ENCODE data around the gene AASDH. TPM values are rescaled to one million over a fixed set of nuclear protein-coding genes. Genes with fewer than 3 reads are reported as not detected.

Gene AASDH
- total RNA-seq, 4 donors from 2014 or later: 8.1 to 10.5 (median 9.0) TPM

DNA sequence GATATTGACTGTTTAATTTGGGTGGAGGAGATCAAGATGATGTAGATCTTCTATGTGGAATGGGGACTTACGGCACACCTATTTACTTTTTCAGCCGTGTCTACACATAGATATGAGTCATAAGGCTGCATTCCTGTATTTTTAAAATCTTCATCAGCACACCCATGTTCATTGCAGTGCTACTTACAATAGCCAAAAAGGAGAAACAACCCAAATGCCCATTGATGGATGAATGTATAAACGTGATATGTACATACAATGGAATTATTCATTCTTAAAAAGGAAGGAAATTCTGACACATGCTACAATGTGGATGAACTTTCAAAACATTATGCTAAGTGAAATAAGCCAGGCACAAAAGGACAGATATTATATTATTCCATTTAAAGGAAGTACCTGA lies 98.6 kb downstream of the AASDH start:
- DNase-seq (ENCODE audit: low spot score in 2 of 2): no peak
- TF ChIP-seq, protein P1, sequence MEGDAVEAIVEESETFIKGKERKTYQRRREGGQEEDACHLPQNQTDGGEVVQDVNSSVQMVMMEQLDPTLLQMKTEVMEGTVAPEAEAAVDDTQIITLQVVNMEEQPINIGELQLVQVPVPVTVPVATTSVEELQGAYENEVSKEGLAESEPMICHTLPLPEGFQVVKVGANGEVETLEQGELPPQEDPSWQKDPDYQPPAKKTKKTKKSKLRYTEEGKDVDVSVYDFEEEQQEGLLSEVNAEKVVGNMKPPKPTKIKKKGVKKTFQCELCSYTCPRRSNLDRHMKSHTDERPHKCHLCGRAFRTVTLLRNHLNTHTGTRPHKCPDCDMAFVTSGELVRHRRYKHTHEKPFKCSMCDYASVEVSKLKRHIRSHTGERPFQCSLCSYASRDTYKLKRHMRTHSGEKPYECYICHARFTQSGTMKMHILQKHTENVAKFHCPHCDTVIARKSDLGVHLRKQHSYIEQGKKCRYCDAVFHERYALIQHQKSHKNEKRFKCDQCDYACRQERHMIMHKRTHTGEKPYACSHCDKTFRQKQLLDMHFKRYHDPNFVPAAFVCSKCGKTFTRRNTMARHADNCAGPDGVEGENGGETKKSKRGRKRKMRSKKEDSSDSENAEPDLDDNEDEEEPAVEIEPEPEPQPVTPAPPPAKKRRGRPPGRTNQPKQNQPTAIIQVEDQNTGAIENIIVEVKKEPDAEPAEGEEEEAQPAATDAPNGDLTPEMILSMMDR (IDR thresholded peaks at IDR 0.05): no peak
- TF ChIP-seq POLR2A (IDR thresholded peaks at IDR 0.05): no peak
- 57 to 72% methylated on average over 3 of the region's 3 CpGs for WGBS, 2 donors
- intact Hi-C loops (cut with DNase I; ENCODE audit: low total_unique reads): no loop called here
- H3K4me3 ChIP-seq (ENCODE audit: low read depth, poor library complexity, severe bottlenecking): no peak overlapping the region

Other genes starting within 250 kb of the AASDH start
- gene PPAT, start 48.1 kb upstream of the AASDH start, total RNA-seq: 1 to 10 TPM; 4.0 to 6.0 (median 4.8) TPM
- 10 to 100 TPM; 32.4 to 62.8 (median 34.3) TPM for gene PAICS, start 48.8 kb upstream of the AASDH start, total RNA-seq
- 10 to 100 TPM; 40.9 to 59.9 (median 46.4) TPM for gene SRP72, start 80.1 kb upstream of the AASDH start, total RNA-seq
- under 1 TPM; 0.17 to 0.76 (median 0.49) TPM for gene ARL9, start 118.3 kb upstream of the AASDH start, total RNA-seq